GM18499 (cell line): ENCODE data around the gene ST6GAL2.

Experiments
- ATAC-seq: cut with Tn5 transposase; IDR thresholded peaks from one replicate; pipeline ENCODE4 v1.9.1; 2021; ENCODE audit warnings: moderate number of reproducible peaks; ENCODE audit not compliant: insufficient read depth, unreplicated experiment

ST6GAL2 gene

GRCh38 chr2:106831816-106832569 is 54.0 kb downstream of the ST6GAL2 start:
- no peak for ATAC-seq

GRCh38 chr2:106831241-106831640 is 54.7 kb downstream of the ST6GAL2 start:
- ATAC-seq: no peak

GRCh38 chr2:106830191-106830590 is 55.8 kb downstream of the ST6GAL2 start:
- ATAC-seq: no peak

- no peak for ATAC-seq
These were observed 57.8 kb downstream of the ST6GAL2 start for GRCh38 chr2:106828119-106828518.

GRCh38 chr2:106827158-106827557 is 58.8 kb downstream of the ST6GAL2 start:
- no peak for ATAC-seq

DNA sequence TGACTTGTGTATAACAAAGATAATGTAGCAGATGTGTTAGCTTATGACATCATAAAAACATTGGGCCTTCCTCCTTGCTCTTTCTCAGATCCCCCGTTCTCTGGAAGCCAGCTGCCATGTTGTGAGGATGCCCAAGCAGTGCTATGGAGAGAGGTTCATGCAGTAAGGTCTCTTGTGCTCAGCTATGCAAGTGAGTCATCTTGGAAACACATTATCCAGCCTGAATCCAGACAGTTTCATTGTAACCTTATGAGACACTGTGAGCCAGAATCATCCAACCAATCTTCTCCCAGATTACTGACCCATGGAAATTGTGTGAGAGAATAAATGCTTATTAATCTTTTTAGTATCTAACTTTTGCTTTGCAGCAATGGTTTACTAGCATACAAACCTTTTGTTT is 60.8 kb downstream of the ST6GAL2 start:
- ATAC-seq: no peak

DNA sequence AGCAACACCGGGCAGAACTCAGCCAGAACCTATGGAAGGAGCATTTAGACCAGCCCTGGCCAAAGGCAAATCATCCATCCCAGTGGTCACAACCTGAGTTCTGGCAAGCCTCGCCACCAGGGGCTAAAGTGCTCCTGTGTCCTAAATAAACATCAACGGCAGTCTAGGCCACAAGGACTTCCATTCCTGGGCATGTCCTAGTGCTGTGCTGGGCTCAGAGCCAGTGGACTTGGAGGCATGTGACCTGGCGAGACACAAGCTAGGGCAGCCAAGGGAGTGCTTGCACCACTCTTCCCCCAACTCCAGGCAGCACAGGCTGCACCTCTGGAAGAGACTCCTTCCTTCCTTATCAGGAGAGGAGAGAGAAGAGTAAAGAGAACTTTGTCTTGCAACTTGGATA is 69.0 kb downstream of the ST6GAL2 start:
- ATAC-seq: no peak

DNA sequence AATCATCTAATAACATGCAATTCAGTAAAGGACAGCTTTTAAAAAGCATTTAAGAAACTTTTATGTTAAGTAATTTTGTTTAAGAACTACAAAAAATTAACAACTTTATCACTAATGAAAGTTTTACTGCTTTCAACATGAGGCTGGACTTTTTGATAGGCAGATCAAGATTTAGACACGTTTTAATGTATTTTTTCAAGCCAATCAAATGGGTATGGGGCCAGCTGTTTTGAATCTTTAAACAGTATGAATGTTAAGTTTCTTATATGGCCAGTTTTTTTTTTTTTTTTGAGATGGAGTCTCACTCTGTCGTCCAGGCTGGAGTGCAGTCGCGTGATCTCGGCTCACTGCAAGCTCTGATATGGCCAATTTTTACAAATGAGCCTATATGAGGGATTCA is 73.1 kb downstream of the ST6GAL2 start:
- ATAC-seq: no peak

DNA sequence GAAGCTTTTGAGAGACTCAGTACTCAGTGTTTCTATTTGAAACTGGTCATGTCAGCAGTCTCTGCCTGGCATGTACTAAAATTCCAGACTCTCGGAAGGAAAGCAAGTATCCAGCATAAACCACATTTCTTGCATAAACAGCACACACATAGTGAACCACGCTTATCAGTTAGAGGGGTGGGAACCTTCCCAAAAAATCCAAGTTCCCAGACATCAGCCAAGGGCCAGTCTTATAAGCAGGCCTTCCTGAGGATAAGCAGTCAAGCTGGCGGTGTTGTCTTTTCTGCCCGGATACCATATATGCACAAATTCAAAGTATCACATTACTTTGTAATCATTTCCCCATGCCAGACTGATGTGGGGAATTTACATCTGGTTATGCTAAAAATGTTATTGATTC is 73.6 kb downstream of the ST6GAL2 start:
- no peak for ATAC-seq

- no peak for ATAC-seq
These were observed 80.3 kb downstream of the ST6GAL2 start for GRCh38 chr2:106805716-106806115.

DNA sequence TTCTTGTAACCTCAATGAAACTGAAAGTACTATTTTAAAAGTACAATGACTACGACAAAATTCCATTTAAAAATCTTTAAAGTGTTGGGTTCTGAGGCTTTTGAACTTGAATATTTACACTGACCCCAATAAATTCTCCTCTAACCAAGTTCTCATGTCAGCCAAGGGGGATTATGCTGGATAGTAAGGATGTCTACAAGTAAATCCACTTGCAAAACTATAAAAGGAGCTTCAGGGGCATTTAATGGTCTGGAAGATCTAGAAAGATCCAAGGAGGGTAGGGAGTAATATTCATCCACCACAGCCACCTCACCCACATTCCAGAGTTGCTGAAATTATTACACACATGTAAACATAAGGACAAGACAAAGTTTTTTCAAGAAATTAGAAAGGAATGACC is 81.8 kb downstream of the ST6GAL2 start:
- ATAC-seq: no peak

- no peak for ATAC-seq
These were observed 84.9 kb downstream of the ST6GAL2 start for GRCh38 chr2:106800976-106801655.

DNA sequence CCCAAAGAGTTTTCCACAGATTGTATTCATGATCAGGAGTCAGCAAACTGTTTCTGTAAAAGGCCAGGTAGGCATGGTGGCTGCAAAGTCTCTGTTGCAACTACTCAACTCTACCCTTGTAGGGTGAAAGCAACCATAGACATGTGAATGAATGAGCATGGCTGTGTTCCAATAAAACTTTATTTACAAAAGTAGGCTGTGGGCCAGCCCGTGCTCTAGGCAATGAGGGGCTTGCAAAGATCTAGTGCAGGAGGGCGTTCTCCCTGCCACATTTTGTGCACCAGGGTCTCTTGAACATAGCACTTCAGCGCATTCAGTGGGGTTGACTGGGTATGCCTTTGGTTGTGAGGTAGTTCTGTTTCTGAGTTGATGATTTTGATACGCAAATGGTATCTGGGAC is 85.8 kb downstream of the ST6GAL2 start:
- ATAC-seq: no peak

DNA sequence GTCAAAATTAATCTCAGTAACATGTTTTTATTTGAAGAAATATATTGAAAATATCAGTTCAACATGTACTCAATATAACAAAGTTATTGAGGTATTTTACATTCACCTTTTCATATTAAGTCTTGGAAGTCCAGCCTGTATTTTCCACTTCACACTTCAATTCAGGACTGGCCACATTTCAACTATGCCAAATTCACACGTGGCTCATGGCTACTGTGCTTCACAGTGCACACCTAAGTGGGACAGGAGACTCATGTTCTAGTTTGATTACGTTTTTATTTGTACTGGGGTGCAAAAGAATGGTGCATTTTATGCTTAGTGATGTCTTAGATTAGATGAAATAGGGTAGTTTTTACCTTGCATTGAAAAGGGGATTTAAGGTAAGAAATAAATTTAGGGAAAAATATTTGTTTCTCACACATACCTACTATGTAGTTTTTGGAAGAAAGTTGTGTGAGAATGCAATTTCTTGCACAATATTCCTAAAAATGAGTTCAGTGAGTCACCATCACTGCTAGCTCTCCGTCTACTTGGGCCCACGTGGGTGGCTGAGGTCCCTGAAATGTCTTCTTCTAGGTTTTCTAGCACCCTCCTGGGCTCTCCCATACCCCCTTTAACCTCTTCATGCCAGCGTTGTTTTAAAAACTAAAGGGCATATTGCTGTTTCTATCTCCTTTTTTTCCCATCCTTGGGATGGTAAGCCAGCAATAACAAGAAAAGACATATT is 87.0 kb downstream of the ST6GAL2 start:
- no peak for ATAC-seq

- ATAC-seq: no peak
These were observed 88.5 kb downstream of the ST6GAL2 start for GRCh38 chr2:106797494-106797893.

DNA sequence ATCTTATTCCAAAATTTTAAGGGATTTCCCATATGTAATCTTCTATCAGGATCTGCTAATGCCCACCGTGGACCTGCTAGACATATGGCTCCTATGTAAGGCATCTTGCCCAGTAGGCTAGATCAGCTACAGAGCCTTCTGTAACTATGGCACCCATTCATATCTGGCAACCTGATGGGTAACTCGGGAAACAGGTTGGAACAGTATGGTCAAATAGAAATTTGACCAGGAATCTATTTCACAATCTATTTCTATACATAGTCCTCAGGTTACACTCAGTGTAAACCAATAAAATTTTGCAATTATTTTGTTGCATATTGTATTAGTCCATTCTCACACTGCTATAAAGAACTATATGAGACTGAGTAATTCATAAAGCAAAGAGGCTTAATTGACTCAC is 93.3 kb downstream of the ST6GAL2 start:
- ATAC-seq: no peak

- no peak for ATAC-seq
These were observed 96.8 kb downstream of the ST6GAL2 start for GRCh38 chr2:106789185-106789584.

GRCh38 chr2:106782681-106783080 is 103.3 kb downstream of the ST6GAL2 start:
- ATAC-seq: no peak

DNA sequence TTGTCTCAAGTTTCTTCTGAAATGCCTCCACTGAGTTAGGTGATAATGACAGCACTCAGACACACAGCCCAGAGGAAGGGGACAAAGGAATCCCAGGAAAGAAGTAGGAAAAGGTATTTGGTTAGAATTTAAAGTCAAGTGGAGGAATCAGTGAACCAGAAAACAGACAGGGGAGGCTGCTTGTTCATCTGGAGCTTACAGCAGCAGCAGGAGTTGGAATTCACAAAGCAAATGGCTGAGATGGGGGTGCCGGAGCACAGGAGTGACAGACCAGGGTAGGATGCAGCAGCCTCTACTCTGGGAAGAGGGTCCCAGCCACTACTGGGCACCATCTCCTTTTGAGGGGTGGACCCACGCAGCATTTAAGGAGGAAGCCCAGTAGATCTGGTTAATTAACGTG is 104.8 kb downstream of the ST6GAL2 start:
- no peak for ATAC-seq

DNA sequence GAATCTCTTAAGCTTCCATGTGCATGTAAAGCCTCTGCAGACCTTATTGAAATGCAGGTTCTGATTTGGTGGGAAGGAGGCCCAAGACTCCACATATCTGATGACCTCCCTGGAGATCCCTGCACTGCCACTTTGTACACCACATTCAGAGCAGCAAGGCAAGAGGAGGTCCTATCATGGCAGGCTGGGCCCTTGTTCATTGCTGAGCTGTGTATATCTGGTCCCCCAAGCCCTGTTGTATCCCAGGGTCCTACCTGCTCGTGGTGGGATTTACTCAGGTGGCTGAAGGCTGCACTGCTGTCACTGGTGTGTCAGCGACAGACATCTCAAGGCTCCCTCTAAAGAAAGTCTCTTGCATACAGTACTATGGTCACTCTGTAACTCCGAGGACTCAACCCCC is 114.2 kb downstream of the ST6GAL2 start:
- ATAC-seq: no peak

GRCh38 chr2:106770986-106771385 is 115.0 kb downstream of the ST6GAL2 start:
- ATAC-seq: no peak
